ENCODE results near the gene KANSL1.

The KANSL1 gene

DNA sequence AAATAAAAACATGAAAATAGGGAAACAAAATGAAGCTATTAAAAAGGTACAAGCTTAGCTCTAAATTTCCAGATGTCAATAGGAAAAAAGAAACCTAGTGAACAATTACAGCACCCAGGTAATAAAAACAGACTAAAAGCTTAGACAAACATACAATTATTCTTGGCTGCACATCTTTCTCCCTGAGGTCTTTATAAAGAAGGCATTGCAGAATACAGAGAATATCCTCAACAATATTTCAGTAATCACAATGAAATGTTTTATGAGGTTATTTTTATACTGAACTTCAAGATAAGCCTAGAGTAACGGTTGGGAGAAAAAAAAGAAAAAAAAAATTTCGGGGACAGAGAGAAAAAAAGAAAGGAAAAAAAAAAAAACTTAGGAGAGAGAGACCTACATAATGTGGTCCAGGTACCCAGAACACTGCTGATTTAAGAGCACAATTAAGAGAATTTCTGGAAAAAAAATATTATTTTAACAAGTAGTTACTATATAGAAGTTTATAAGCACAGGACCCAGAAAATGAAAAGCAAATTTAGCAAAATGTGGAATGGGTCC lies 26.5 kb downstream of the KANSL1 start:
- no peak for DNase-seq

DNA sequence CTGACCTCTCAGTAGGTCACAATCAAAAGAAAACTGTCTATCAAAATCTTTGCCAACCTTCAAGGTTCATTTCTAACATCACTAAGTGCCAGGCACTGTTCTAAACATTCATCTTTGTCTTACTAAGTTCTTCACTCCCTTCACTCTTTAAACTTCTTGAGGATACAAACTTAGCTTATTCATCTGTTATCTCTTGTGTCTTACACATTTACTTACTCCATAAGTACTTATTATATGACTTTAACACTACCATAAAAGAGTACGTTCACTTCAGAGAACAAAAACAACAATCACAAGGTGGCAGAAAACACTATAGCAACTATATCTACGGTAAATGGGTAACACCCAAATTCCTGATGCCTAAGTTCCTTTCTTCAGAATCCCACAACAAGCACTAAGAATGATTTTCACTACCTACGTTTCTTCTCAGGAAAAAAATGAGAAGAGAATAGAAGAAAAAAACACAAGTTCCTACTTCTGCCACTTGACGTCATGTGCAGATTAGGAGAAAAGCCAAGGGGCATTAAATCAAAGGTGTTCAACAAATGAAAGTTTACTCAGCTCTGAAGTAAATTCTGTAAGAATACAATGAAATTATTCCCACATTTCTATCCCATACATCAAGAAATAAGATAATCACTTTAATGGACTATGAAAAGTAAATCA lies 29.2 kb downstream of the KANSL1 start:
- DNase-seq, result no peak

DNA sequence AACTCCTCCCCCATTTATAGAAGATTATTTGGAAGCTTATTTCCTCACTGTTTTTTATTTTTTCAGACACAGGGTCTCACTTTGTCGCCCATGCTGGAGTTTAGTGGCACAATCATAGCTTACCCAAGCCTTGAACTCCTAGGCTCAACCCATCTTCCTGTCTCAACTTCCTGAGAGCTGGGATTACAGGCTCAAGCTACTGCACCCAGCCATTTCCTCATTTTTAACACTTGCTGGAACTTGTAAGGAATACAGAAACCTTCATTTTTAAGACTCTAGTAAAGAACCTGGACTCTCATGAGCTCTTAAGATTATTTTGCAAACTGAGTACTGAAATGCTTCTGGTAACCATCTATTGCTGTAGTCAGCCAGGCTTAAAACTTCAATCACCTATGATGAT lies 29.9 kb downstream of the KANSL1 start:
- DNase-seq, result no peak

DNA sequence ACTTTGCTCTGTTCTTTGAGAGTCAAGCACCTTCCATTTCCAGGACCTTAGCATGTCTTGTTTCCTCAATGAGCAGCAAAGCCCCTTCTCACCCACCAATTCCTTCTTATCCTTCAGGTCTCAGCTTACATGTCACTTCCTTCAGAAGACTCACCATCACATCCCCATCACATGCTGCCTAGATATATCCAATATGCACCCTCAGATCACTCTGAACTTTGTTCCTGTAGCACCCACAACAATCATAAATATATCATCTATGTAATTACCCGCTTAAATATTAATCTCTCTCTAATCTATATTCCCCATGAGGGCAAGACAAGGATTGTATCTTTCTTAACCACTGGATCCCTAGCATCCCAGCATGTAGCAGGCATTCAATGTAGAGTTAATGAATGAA lies 30.4 kb downstream of the KANSL1 start:
- DNase-seq, result no peak

DNA sequence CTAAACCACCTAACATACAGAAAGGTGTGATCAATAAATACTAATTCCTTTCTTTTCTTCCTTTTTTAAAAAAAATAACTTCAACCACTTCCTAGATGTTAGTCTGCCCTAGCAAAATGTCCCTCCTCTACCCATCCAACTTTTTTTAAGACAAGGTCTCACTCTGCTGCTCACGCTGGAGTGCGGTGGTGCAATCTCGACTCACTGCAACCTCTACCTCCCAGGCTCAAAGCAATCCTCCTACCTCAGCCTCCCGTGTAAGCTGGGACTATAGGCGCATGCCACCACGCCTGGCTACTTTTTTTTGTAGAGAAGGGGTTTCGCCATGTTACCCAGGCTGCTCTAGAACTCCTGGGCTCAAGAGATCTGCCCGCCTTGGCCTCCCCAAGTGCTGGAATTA lies 33.1 kb downstream of the KANSL1 start:
- DNase-seq, result no peak

DNA sequence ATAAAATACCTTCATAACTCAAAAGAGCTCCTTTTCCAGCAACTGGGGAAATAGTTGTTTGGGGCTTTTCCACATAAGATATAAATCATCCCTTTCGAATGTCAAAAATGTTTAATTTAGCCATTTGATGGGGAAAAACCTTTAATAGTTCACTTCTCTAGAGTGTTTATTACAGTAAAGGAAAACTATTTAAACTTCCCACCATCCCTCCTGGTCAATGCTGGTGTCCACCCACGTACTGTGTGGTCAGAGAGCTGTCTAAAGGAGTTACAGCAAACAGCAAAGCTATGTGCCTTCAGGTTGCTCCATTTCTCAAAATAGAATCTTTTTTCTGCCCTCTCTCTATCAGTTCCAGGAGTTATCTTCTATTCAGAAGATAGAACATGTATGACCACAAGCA lies 33.5 kb downstream of the KANSL1 start:
- no peak for DNase-seq

DNA sequence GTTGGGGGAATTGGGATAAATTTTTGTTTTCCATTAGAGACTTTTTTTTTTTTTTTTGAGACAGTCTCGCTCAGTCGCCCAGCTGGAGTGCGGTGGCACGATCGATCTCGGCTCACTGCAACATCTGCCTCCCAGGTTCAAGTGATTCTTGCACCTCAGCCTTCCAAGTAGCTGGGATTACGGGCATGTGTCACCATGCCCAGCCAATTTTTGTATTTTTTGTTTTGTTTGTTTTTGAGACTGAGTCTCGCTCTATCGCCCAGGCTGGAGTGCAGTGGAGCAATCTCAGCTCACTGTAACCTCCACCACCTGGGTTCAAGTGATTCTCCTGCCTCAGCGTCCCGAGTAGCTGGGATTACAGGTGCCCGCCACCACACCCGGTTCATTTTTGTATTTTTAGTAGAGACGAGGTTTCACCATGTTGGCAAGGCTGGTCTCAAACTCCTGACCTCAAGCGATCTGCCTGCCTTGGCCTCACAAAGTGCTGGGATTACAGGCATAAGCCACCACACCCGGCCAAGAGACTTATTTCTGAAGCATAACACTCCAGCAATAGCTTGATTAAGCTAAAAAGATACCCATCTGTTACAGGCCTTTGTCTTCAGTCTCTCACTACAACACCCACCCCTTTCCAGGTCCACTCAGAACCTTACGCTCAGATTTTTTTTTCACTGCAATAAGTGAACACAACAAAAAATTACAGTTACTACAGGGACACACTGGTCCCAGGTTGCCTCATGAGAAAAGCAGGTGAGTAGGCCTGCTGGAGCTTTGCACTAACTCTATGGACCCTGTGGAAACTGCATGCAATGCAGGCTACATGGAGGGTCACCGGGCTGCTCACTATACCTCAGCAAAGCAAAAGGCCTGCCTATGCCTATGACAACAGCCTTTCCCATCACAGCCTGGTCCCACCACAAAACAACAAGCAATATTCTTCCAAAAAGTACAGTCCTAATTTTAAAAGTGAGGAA lies 34.6 kb downstream of the KANSL1 start:
- no peak for DNase-seq

DNA sequence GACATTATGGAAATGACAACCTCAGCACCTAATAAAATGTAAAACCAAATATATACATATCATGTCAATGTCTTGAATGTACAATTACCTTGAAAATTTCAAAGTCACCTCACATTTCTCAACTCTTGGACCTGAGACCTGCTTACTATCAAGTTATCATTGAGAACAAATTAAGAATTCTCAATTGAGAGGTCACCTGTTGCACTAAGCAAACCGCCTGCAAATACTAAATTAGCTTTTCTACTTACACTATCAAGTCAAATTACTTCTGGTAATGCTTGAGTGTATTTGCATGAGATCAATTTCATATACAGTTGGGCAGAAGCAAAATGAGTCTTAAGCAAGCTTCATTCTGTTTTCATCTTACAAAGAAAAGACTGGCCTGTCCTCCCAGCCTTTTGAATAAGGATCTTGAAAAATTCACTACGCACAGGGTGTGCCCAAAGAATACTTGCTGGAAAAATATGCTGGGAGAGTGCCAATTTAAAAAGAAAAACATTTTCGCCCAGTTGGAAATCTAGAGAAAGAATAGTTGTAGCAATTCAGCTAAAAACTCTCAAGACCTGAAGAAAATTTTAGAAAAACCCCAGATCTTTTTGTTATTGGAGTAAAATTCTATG lies 35.7 kb downstream of the KANSL1 start:
- no peak for DNase-seq

DNA sequence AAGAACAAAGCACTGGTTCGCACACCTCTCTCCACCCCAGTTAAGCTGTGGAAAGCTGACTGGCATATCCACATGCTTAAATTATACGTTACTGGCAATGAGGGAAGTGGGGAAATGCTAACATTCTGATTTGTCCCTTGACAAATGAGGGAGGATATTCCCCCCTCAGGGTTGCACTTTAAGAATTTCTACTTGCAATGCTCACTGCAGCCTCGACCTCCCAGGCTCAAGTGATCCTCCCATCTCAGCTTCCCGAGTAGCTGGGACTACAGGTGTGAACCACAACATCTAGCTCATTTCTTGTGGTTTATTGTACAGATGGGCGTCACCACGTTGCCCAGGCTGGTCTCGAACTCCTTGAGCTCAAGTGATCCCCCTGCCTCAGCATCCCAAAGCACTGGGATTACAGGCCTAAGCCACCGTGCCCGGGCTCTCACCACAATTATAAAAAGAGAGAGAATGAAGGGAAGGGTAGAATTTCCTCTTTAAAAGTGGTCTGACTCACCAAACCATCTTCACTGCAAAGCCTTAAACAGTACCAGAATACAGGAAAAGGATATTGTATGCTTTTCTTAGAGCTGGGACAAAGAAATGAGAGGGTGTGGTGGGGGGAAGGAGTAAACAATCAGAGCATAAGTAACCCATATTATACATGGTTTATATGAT lies 38.9 kb downstream of the KANSL1 start:
- DNase-seq, result peak in 2 of 5 donors; percentile 21 to 52

DNA sequence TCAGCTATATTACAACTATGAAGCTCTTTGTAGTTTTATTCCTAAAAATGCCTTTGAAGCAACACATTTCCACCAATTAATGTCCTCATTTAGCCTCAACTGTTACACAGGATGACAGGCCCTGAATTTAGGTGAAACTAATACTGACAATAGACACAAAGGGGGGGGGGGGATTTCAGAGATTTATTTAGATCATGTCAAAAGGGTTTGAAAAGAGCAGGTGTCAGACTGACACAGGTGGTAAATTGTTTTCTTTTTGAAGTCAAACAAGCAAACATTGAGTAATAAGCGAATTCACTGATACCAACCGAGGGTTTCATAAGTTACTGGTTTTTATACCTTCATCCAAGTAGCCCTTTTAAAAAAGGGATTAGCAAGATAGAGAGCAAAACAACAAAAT lies 40.8 kb downstream of the KANSL1 start:
- DNase-seq, result no peak

DNA sequence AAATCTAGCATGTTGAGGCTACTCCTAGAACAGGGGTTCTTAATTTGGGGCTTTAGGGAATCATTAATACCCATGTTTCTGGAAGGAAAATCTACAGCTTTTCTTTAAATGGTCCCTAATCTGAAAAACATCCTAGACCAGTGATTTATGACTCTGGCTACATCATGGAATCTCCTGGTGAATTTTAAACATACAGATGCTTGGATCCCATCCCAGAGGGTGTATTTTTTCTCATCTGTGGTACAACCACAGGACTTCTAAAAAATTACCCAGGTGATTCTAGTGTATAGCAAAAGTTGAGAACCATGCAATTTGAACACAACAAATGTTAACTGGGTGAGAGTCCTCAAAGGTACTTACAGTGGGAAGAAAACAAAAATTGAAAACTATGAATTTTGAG lies 41.5 kb downstream of the KANSL1 start:
- no peak for DNase-seq

DNA sequence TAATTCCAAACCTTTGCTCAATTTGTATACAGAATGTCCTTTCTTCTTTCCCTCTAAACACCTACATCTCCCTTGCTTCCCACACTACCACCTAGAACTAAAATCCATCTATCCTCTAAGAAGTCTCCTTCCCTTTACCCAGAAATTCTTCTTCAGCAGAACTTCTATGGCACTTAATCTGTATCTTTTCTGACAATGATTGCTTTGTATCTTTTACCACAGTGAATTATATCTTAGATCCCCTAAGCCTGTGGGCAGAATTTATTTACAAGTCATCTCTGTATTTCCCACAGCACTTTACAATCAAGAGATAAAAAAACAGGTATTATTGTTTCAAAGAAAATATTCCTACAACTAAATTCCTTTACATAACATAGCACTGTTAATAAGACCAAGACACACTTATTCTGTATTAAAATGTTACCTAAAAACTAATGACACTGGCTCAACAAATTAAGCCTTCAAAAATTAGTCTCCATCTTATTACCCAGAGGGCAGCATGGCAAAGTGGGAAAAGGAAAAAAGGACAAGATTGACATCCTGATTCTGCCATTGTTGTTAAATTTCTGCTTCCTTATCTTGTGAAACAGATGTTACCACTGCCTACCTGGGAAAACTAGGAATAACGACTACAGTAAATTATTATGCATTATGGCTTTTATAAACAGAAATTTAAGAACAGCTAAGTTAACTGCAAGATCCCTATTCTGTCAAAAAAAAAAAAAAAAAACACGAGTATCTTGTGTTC lies 42.8 kb downstream of the KANSL1 start:
- no peak for DNase-seq

DNA sequence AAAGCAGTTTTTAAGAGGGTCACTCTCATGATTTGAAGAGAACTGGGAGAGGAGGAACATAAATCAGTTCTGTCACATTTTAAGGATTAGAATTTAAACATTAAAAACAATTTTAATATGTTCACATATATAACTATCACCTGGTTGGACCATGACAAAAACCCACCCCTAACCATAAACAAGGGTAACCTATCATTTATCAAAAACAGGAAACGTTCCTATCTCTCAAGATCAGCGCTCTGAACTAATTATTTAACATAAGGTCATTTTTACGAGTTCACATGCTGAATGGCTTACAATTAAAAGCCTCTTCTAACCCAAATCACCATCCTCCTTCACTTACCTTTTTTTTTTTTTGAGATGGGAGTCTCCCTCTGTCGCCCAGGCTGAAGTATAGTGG lies 45.0 kb downstream of the KANSL1 start:
- no peak for DNase-seq

DNA sequence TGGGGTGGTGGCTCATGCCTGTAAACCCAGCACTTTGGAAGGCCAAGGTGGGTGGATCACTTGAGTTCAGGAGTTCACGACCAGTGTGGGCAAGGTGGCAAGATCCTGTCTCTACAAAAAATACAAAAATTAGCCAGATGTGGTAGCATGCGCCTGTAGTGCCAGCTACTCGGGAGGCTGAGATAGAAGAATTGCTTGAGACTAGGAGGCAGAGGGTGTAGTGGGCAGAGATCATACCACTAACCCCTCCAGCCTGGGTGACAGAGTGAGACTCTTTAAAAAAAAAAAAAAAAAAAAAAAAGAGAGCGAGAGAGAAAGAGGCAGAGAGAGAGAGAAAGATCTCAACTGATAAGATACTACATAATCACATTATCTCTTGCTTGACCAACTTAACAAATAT lies 45.9 kb downstream of the KANSL1 start:
- DNase-seq, result no peak

DNA sequence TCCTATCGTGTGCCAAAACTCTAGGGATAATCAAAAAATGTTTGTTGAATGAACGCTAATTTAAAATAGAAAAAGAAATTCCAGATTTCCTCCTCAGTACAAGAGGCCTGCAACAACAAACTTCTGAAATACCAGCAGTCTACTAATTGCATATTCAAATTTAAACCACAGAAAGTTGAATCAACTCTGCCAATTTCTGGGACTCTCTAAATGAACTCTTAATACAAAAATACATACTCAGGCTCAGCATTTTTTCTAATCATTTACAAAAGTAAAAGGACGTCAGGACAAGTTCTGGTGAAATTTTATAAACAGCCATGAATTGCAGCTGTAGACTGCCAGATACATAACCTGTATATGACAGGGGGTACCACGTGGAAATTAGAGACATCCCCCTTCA lies 49.0 kb downstream of the KANSL1 start:
- DNase-seq, result no peak

DNA sequence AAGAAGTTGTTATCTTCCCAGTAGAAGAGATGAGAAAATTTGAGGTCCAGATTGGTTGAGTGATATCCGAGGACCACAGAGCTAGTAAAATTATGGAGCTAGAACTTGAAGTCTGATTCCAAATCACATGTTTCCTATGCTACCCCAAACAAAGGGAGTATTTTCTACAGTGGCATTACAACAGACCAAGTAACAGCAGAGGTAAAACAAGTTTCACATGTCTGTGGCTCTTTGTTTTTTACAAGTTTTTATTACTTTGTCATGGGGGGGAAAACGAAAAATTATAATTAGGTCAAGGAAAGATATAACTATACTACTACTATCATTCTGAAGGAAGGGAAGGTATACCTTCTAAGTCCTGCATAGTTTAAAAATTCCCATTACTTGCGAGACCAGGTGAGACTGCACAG lies 49.4 kb downstream of the KANSL1 start:
- no peak for DNase-seq

DNA sequence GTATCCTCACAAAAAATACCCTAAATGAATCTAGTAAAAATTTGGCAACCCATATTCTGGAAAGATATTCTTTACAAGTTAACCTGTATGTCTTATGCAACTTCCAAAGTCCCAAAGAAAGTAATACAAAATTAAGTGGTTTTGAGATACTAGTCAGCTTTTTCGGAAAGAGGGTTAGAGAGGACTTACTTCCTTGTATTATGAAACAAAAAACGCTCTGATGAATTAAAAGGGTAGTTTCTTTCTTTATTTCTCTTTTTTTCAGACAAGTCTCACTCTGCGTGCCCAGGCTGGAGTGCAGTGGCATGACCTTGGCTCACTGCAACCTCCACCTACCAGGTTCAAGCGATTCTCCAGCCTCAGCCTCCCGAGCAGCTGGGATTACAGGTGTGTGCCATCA lies 51.6 kb downstream of the KANSL1 start:
- no peak for DNase-seq

DNA sequence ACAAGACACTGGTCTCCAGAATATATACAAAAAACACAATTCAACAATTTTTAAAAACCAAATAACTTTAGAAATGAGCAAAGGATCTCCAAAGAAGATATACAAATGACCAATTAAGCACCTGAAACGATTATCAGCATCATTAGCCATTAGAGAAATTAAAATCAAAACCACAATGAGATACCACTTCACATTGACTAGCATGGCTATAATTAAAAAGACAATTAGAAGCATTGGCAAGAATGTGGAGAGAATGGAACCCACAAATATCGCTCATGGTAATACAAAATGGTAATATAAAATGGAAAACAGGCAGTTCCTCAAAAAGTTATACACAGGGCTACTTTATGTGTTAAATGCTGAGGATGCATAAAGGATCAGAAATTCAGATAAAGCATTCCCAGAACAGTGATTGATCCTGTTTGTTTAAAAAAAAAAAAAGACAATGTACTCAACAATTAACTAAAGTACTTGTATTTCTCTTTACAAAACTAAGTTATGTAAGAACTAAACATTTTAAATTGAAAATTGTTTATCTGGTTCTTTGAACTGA lies 52.5 kb downstream of the KANSL1 start:
- DNase-seq, result no peak

DNA sequence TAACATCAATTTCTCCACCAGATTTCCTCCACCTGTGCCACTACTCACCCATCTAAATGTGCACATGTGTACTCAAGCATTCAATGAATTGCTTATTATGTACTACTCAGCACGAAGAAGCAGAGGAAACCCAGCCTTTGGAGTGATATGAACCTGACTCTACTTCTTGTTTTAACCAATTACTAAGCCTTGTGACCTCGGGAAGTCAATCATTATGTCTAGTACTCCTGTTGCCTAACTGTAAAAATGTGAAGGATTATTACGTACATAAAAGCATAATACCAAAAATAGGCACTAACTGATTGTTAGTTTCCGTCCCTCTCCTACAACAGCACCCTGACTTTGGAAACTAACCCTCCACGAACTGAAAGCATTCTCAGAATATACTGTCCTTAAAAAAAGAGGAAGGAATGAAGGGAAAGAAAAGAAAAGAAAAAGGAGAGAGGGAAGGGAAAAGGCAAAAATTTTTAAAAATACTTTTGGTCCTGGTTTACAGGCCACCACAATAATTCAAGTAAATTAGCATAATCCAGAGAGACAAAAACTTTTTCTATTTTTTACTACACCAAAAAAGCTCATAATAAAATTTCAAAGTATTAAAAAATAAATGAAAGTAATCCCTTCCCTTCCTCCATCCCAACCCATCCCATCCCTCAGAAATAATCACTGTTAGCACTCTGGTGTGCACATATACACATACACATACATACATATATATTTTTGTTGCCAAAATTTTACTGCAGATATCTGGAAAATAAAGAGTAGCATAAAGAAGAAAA lies 53.6 kb downstream of the KANSL1 start:
- DNase-seq, result no peak

DNA sequence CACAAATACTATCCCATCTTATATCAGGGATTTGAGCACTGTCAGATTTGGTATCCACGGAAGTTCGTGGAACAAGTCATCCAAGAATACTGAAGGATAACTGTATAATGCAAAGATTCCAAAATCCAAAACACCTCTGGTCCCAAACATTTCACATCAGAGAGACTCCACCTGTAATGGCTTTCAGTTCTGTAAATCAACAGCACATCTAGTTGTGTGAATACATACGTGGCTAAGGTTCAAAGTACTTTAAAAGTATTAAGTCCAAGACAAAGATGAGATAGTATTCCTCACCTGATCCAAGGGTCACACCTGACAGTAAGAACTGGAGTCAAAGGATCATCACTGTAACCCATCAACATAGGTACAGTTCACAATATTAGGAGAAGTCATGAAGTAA lies 54.8 kb downstream of the KANSL1 start:
- DNase-seq, result no peak

DNA sequence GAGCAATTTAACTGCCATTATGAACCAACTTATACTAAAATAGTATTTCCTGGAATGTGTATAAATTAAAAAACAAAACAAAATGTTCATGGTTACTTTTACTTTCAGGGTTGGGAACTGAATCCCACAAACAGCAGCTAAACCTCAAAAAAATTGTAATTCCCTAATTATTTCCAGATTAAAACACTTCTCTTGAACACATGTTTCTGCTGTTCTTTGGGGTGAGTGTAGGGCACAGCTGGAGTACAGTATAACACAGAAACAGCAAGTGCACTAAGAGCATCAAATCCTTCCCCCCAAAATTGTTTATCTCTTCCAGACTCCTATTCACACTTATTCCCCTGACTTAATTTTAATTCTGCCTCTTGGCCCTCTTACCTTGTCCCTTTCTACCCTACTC lies 56.4 kb downstream of the KANSL1 start:
- DNase-seq, result no peak
